K562 (cell line): ENCODE measurements around the gene KATNB1. TPM values are rescaled to one million over a fixed set of nuclear protein-coding genes. Genes with fewer than 3 reads are reported as not detected.
A peak's percentile ranks its signal among the peaks of the same experiment; 100 is the strongest.

Source experiments
- CTBP1 ChIP-seq: fragments of 450-650 bp; IDR thresholded peaks from 2 replicates; pipeline ENCODE4 v1.6.1; 2016; ENCODE audit warnings: borderline replicate concordance
- ETV6 ChIP-seq, 3 experiments: fragments of 150-350 bp in 1 of 3; sonication (generic) in 1 of 3; formaldehyde crosslinking in 1 of 3; IDR thresholded peaks; 2 replicates each; pipeline versions ENCODE4 v1.6.1 to v1.8.0; 2014 to 2022; ENCODE audit warnings: borderline replicate concordance in 2 of 3, low read depth in 2 of 3, antibody characterized with exemption in 1 of 3, low read length in 1 of 3, mild to moderate bottlenecking in 1 of 3, missing genetic modification reagents in 1 of 3
- HDAC1 ChIP-seq, 2 experiments: fragments of 450-650 bp; IDR thresholded peaks; 2 replicates each; pipeline ENCODE4 v1.6.1; 2016 to 2017; ENCODE audit warnings: inconsistent platforms in 1 of 2, mild to moderate bottlenecking in 1 of 2, moderate library complexity in 1 of 2
- MYC ChIP-seq, 2 experiments: fragments of 250-450 bp in 1 of 2; sonication (Bioruptor Pico) in 1 of 2; IDR thresholded peaks; 2 replicates each; pipeline versions ENCODE4 v1.5.1 to v1.6.1; 2012 to 2021; ENCODE audit warnings: low read depth in 2 of 2, borderline replicate concordance in 1 of 2, improper control_type of control experiment in 1 of 2, low read length in 1 of 2, mild to moderate bottlenecking in 1 of 2, moderate library complexity in 1 of 2
- RFX7 ChIP-seq: fragments of 250-450 bp; sonication (Bioruptor Pico); IDR thresholded peaks from 2 replicates; pipeline ENCODE4 v1.5.1; 2021; ENCODE audit warnings: mild to moderate bottlenecking
- TEAD1 ChIP-seq, 2 experiments: fragments of 450-650 bp in 1 of 2; sonication (generic) in 1 of 2; formaldehyde crosslinking; IDR thresholded peaks; 2 replicates each; pipeline versions ENCODE4 v1.4.0 to v1.8.0; 2020 to 2022; ENCODE audit warnings: mild to moderate bottlenecking in 2 of 2, missing genetic modification reagents in 1 of 2
- XRCC3 ChIP-seq: fragments of 450-650 bp; IDR thresholded peaks from 2 replicates; pipeline ENCODE4 v1.6.1; 2017; ENCODE audit warnings: mild to moderate bottlenecking, moderate library complexity
- ZNF143 ChIP-seq: sonication (generic); formaldehyde crosslinking; IDR thresholded peaks from 2 replicates; pipeline ENCODE4 v1.9.0; 2022; ENCODE audit warnings: mild to moderate bottlenecking, missing genetic modification reagents
- ZNF146 ChIP-seq: IDR thresholded peaks from one replicate; pipeline ENCODE4 v1.6.1; 2018; ENCODE audit warnings: missing compliant biosample characterization; ENCODE audit not compliant: unreplicated experiment
- polyA plus RNA-seq, 8 experiments: library from polyadenylated mRNA; depleted of rRNA in 4 of 8; stranded (reverse) in 5 of 8; unstranded in 3 of 8; fragments of >200 nt; fragmentation: Nextera tagmentation in 2 of 8; fragmentation: Illumina TruSeq in 1 of 8; extraction: Ambion mirVana in 2 of 8; extraction: Trizol in 1 of 8; gene quantifications; 2 replicates each; pipeline versions ENCODE4 v1.2.1 to v1.2.3, GENCODE V29; 2011 to 2014; ENCODE audit warnings: inconsistent platforms in 1 of 8, missing spikeins in 1 of 8
- total RNA-seq, 7 experiments: library from RNA; depleted of rRNA in 6 of 7; stranded (reverse); fragments of >200 nt in 6 of 7; fragmentation: Illumina TruSeq in 2 of 7; extraction: Trizol in 2 of 7; gene quantifications; 2 replicates each; pipeline versions ENCODE4 v1.2.1 to v1.2.3, GENCODE V29; 2011 to 2021; ENCODE audit warnings: low replicate concordance in 1 of 7
- TF ChIP-seq, protein P1 (sequence below): fragments of 450-650 bp; IDR thresholded peaks from 2 replicates; pipeline ENCODE4 v1.6.1; 2017; ENCODE audit warnings: antibody characterized with exemption, mild to moderate bottlenecking
- TF ChIP-seq, protein P2 (sequence below), 2 experiments: fragments of 250-450 bp in 1 of 2; fragments of 450-650 bp in 1 of 2; sonication (Bioruptor Pico) in 1 of 2; IDR thresholded peaks; 2 replicates each; pipeline versions ENCODE4 v1.6.1 to v1.8.0; 2016 to 2021; ENCODE audit warnings: mild to moderate bottlenecking in 2 of 2, moderate library complexity in 2 of 2, missing compliant biosample characterization in 1 of 2, missing genetic modification characterization in 1 of 2
- TF ChIP-seq, protein P3 (sequence below): sonication (generic); formaldehyde crosslinking; IDR thresholded peaks from 2 replicates; pipeline ENCODE4 v1.8.1; 2023; ENCODE audit warnings: missing genetic modification reagents, mild to moderate bottlenecking, borderline replicate concordance
- TF ChIP-seq, protein P4 (sequence below), 3 experiments: fragments of 200-800 bp in 1 of 3; sonication (Bioruptor generic) in 1 of 3; sonication (generic) in 1 of 3; formaldehyde crosslinking in 1 of 3; IDR thresholded peaks; 2 replicates each; pipeline versions ENCODE4 v1.6.1 to v1.8.0; 2016 to 2022; ENCODE audit warnings: mild to moderate bottlenecking in 2 of 3, missing compliant biosample characterization in 2 of 3, missing genetic modification characterization in 2 of 3, missing genetic modification reagents in 1 of 3

Gene KATNB1
- total and polyA plus RNA-seq, 9 of the 15 experiments (the other 6 are each of a cell fraction or from before 2014, with no cell fraction given) = 1.2 to 52.6 (median 21.9) TPM

- TF ChIP-seq, protein P1, sequence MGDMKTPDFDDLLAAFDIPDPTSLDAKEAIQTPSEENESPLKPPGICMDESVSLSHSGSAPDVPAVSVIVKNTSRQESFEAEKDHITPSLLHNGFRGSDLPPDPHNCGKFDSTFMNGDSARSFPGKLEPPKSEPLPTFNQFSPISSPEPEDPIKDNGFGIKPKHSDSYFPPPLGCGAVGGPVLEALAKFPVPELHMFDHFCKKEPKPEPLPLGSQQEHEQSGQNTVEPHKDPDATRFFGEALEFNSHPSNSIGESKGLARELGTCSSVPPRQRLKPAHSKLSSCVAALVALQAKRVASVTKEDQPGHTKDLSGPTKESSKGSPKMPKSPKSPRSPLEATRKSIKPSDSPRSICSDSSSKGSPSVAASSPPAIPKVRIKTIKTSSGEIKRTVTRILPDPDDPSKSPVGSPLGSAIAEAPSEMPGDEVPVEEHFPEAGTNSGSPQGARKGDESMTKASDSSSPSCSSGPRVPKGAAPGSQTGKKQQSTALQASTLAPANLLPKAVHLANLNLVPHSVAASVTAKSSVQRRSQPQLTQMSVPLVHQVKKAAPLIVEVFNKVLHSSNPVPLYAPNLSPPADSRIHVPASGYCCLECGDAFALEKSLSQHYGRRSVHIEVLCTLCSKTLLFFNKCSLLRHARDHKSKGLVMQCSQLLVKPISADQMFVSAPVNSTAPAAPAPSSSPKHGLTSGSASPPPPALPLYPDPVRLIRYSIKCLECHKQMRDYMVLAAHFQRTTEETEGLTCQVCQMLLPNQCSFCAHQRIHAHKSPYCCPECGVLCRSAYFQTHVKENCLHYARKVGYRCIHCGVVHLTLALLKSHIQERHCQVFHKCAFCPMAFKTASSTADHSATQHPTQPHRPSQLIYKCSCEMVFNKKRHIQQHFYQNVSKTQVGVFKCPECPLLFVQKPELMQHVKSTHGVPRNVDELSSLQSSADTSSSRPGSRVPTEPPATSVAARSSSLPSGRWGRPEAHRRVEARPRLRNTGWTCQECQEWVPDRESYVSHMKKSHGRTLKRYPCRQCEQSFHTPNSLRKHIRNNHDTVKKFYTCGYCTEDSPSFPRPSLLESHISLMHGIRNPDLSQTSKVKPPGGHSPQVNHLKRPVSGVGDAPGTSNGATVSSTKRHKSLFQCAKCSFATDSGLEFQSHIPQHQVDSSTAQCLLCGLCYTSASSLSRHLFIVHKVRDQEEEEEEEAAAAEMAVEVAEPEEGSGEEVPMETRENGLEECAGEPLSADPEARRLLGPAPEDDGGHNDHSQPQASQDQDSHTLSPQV = 0 out of 2 replicates have a peak, but pooled peaks have one; percentile 14
- TF ChIP-seq MYC (IDR thresholded peaks at IDR 0.05; ENCODE audit: low read depth, low read length) (no peak), MYC (CRISPR knock-in tag; IDR thresholded peaks at IDR 0.05; ENCODE audit: borderline replicate concordance, low read depth) (0 out of 2 replicates have a peak, but pooled peaks have one; percentile 33), ZNF146 (no peak), ZNF143 (CRISPR knock-in tag) (no peak), CTBP1 (peak; percentile 15; the same call in 1 of the 2 replicates), RFX7 (CRISPR knock-in tag) (no peak), TEAD1 (CRISPR knock-in tag; IDR thresholded peaks at IDR 0.05) (no peak), XRCC3 (no peak), HDAC1 (IDR thresholded peaks at IDR 0.05) (0 out of 4 replicates have a peak, but pooled peaks of 1 of the 2 experiments have one; percentile 20), ETV6 (IDR thresholded peaks at IDR 0.05; ENCODE audit: borderline replicate concordance in 1 of 2, low read depth in 2 of 2, low read length in 1 of 2) (0 out of 4 replicates have a peak, but pooled peaks of 1 of the 2 experiments have one; percentile 27), ETV6 (CRISPR knock-in tag; IDR thresholded peaks at IDR 0.05; ENCODE audit: borderline replicate concordance) (no peak)
- TF ChIP-seq, protein P2, sequence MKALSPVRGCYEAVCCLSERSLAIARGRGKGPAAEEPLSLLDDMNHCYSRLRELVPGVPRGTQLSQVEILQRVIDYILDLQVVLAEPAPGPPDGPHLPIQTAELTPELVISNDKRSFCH (CRISPR knock-in tag; IDR thresholded peaks at IDR 0.05) = no peak
- TF ChIP-seq, protein P2 (tag; IDR thresholded peaks at IDR 0.05) = no peak
- TF ChIP-seq, protein P3, sequence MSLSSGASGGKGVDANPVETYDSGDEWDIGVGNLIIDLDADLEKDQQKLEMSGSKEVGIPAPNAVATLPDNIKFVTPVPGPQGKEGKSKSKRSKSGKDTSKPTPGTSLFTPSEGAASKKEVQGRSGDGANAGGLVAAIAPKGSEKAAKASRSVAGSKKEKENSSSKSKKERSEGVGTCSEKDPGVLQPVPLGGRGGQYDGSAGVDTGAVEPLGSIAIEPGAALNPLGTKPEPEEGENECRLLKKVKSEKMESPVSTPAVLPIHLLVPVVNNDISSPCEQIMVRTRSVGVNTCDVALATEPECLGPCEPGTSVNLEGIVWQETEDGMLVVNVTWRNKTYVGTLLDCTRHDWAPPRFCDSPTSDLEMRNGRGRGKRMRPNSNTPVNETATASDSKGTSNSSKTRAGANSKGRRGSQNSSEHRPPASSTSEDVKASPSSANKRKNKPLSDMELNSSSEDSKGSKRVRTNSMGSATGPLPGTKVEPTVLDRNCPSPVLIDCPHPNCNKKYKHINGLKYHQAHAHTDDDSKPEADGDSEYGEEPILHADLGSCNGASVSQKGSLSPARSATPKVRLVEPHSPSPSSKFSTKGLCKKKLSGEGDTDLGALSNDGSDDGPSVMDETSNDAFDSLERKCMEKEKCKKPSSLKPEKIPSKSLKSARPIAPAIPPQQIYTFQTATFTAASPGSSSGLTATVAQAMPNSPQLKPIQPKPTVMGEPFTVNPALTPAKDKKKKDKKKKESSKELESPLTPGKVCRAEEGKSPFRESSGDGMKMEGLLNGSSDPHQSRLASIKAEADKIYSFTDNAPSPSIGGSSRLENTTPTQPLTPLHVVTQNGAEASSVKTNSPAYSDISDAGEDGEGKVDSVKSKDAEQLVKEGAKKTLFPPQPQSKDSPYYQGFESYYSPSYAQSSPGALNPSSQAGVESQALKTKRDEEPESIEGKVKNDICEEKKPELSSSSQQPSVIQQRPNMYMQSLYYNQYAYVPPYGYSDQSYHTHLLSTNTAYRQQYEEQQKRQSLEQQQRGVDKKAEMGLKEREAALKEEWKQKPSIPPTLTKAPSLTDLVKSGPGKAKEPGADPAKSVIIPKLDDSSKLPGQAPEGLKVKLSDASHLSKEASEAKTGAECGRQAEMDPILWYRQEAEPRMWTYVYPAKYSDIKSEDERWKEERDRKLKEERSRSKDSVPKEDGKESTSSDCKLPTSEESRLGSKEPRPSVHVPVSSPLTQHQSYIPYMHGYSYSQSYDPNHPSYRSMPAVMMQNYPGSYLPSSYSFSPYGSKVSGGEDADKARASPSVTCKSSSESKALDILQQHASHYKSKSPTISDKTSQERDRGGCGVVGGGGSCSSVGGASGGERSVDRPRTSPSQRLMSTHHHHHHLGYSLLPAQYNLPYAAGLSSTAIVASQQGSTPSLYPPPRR = no peak
- TF ChIP-seq, protein P4, sequence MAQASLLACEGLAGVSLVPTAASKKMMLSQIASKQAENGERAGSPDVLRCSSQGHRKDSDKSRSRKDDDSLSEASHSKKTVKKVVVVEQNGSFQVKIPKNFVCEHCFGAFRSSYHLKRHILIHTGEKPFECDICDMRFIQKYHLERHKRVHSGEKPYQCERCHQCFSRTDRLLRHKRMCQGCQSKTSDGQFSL (CRISPR knock-in tag; IDR thresholded peaks at IDR 0.05) = no peak
- TF ChIP-seq, protein P4 (tag; IDR thresholded peaks at IDR 0.05) = no peak
These were observed 64.1 kb downstream of the KATNB1 start (continued) for GRCh38 chr16:57799600-57800199.
